Activated T-cell treated with anti-CD3 and anti-CD28 coated beads for 24 hours (primary cell): ENCODE results near the gene RNF128.
"Not testable (repeated sequence)": the region's sequence is repeated elsewhere in the genome, so short reads cannot be mapped to it uniquely, and the experiment has no call there.

Experiments used
- DNase-seq: peaks from one replicate; pipeline ENCODE4 v3.0.0-alpha.2; 2020; ENCODE audit warnings: low read depth

RNF128 gene

GRCh38 chrX:106751407-106751806 is 24.9 kb downstream of the RNF128 start:
- DNase-seq: no peak

- DNase-seq: no peak
These were observed 25.7 kb downstream of the RNF128 start for GRCh38 chrX:106752101-106752678.

- DNase-seq: not testable (repeated sequence)
These were observed 42.8 kb downstream of the RNF128 start for GRCh38 chrX:106769288-106769687.

- no peak for DNase-seq
These were observed 48.5 kb downstream of the RNF128 start for GRCh38 chrX:106774981-106775380.

DNA sequence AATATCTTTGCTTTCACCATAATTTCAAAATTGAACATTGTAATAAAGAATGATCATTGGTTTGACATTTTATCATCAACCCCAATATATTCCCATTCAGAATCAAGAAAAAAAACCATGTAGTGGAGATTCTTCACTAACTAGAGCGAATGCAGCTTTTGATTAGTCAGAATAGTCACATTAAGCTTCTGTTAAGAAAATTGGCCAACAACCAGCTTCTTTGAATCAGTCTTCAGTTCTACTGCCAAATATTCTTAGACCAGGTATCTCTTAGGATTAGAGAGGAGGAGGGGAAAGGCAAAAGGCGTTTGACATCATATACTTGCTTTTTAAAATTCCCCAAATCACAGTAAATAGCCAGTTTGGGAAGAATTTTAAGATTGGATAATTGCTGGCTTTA is 53.8 kb downstream of the RNF128 start:
- DNase-seq: no peak

DNA sequence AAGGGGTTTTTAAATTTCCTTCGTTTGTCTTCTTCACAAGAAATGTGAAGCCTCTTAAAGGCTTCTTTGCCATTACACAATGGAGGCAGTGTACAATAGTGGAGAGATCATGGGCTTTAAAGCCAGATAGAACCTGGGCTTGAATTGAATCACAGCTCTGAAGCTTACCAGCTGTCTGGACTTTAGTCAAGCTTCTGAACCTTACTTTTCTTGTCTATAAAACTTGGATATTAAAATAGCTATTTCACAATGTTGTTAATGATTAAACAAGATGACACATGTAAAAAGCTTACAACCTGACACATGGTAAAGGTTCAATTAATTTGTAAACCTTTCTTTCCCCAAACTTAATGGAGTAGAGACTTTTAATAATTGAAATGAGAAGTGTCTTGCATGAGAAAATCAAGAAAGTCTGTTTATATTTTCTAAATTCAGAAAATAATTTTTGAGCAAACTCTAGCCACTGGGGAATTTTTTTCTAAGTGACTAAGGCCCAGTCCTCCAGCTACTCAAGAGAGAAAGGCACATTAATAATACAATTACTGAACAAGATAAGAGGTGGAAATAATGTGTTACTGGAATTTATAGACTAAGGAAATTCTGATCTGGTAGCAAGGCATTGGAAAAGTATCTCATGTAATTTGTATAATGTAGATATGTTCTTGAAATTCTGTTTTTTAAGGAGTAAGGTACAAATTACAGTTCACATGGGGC is 54.3 kb downstream of the RNF128 start:
- no peak for DNase-seq

DNA sequence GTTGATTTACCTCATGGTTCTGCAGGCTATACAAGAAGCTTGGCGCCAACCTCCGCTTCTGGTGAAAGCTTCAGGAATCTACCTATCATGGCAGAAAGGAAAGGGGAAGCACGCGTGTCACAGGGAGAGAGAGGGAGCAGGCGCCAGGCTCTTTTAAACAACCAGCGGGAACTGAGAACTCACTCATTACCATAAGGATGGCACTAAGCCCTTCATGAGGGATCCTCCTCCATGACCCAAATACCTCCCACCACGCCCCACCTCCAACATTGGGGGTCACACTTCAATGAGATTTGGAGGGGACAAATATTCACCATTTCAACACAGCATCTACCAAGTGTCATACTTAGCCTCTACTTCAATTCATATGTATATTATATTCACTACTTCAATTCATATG is 57.2 kb downstream of the RNF128 start:
- DNase-seq: no peak

- DNase-seq: no peak
These were observed 65.0 kb downstream of the RNF128 start for GRCh38 chrX:106791495-106791894.

DNA sequence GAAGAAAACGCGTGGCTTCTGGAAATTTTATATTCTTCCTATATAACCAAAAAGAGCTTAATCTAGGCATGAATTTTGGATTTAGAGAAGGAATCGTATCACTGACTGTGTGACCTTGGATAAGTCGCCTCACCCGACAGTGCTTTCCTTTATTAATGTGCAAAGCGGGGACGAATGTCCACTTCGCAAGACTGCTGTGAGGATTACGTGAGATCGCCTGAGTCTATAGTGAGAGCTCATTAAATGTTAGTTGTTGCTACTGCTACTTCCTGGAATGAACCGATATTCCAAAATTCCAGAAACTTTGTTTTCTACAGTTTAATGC is 75.5 kb downstream of the RNF128 start:
- no peak for DNase-seq

- peak; percentile 4 for DNase-seq
These were observed 76.1 kb downstream of the RNF128 start, which contains the start of gene TBC1D8B for GRCh38 chrX:106802388-106803275. TBC1D8B (plus strand) TSS chrX:106802673; CDS start chrX:106802854, 181 bp downstream.

DNA sequence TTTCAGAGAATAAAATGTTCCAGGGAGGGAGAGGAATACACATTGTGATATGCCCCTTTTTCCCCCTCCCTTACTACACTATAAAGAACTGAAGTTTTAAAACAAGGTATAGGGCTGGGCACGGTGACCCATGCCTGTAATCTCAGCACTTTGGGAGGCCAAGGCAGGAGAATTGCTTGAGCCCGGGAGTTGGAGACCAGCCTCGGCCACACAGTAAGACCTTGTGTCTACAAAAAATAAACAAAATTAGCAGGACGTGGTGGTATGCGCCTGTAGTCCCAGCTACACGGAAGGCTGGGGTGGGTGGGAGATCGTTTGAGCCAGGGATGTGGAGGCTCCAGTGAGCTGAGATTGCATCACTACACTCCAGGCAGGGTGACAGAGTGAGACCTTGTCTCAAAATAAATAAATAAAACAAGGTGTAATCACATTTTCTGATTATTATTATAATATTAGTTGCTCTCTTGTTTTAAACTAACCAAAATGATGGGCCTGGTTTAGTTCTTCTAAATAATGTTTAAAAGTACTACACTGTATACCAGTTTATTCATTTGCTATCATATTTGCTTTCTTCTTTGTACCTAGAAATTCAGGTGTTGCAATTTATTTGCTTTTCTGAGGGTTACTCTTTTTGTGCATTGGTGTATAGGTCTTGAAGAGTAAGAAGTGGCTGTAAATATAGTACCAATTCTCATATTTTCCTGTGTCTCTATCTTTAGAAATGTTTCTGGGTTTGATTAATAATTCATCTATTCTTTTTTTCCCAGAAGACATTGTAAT is 84.8 kb downstream of the RNF128 start:
- no peak for DNase-seq

- DNase-seq: not testable (repeated sequence)
These were observed 86.4 kb downstream of the RNF128 start for GRCh38 chrX:106812930-106813329.

DNA sequence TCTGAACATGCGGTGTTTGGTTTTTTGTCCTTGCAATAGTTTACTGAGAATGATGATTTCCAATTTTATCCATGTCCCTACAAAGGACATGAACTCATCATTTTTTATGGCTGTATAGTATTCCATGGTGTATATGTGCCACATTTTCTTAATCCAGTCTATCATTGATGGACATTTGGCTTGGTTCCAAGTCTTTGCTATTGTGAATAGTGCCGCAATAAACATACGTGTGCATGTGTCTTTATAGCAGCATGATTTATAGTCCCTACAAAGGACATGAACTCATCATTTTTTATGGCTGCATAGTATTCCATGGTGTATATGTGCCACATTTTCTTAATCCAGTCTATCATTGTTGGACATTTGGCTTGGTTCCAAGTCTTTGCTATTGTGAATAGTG is 87.6 kb downstream of the RNF128 start:
- not testable (repeated sequence) for DNase-seq
